Psoas muscle (tissue), 8 donors: Measurements from ENCODE around the gene CAPRIN1. TPM values are rescaled to one million over a fixed set of nuclear protein-coding genes. Genes with fewer than 3 reads are reported as not detected.
A peak's percentile ranks its signal among the peaks of the same experiment; 100 is the strongest.

ENCODE experiments used
- ATAC-seq, 4 donors: fragments of 200-7000 bp; cut with Tn5 transposase; one replicate each; pipeline ENCODE4 v1.9.1; 2020; ENCODE audit warnings: moderate library complexity in 3 of 4, mild to moderate bottlenecking in 2 of 4
- DNase-seq, 2 donors: peaks; one replicate each; pipeline ENCODE4 v3.0.0-alpha.2; 2020
- H3K27ac ChIP-seq: fragments of 200-600 bp; one replicate; pipeline ENCODE4 v1.8.0; 2022
- H3K27me3 ChIP-seq, 3 donors: fragments of 200-600 bp in 1 of 3; one replicate each; pipeline versions ENCODE4 v1.6.1 to v1.8.0; 2013 to 2022; ENCODE audit warnings: low read length in 2 of 3, mild to moderate bottlenecking in 2 of 3, moderate library complexity in 1 of 3; ENCODE audit not compliant: insufficient read depth in 3 of 3
- H3K36me3 ChIP-seq, 2 donors: fragments of 200-600 bp in 1 of 2; one replicate each; pipeline versions ENCODE4 v1.6.1 to v1.8.0; 2013 to 2022; ENCODE audit warnings: low read depth in 1 of 2, mild to moderate bottlenecking in 1 of 2, moderate library complexity in 1 of 2; ENCODE audit not compliant: insufficient read depth in 1 of 2
- H3K4me1 ChIP-seq: fragments of 200-600 bp; one replicate; pipeline ENCODE4 v1.8.0; 2022
- H3K4me3 ChIP-seq: fragments of 200-600 bp; one replicate; pipeline ENCODE4 v1.8.0; 2022; ENCODE audit warnings: mild to moderate bottlenecking
- H3K9me3 ChIP-seq: fragments of 200-600 bp; one replicate; pipeline ENCODE4 v1.8.0; 2022
- CTCF ChIP-seq: fragments of 200-600 bp; IDR thresholded peaks from one replicate; pipeline ENCODE4 v1.8.0; 2022; ENCODE audit warnings: antibody characterized with exemption
- WGBS, 3 donors: extraction: QIAGEN DNeasy Blood & Tissue Kit; methylation state at CpG; one replicate each; pipeline versions ENCODE4 v1.1.6 to v1.1.7; 2013; 5-methylcytosine and 5-hydroxymethylcytosine counted together
- intact Hi-C, 2 donors: fragments of 100-400 bp; cut with DNase I; formaldehyde crosslinking; loops; one replicate each; pipeline versions ENCODE4 v1.11.0 to v1.14.2; 2022
- polyA plus RNA-seq, 3 donors: library from polyadenylated mRNA; stranded (reverse); fragments of 200-250 nt; gene quantifications; one replicate each; pipeline ENCODE4 v1.2.3, GENCODE V29; 2013
- total RNA-seq, 4 donors: library from RNA; stranded (reverse); fragmentation: NEBNext Ultra II Directional in 2 of 4; extraction: Animal tissue kit (Norgen Biotek cat#: 25700) in 2 of 4; gene quantifications; one replicate each; pipeline versions ENCODE4 v1.2.1 to v1.2.4, GENCODE V29; 2021 to 2023
- donor health status: healthy with polysubstance abuse.
- donor health status: DM: no; HTN: no; CAD: no; lungs with moderate emphysema.
- donor health status: Bipolar disorder and iron deficiency.
- donor health status: healthy.
- donor health status: DM: yes; HTN: yes; CAD: no.
- donor health status: DM: no; HTN: no; CAD: no.
- donor health status: DM: no; HTN: no; CAD: no.
- donor health status: DM: yes; HTN: yes; CAD: no.

The CAPRIN1 gene
- total and polyA plus RNA-seq, 7 donors = 31.4 to 122 (median 70.3) TPM

DNA sequence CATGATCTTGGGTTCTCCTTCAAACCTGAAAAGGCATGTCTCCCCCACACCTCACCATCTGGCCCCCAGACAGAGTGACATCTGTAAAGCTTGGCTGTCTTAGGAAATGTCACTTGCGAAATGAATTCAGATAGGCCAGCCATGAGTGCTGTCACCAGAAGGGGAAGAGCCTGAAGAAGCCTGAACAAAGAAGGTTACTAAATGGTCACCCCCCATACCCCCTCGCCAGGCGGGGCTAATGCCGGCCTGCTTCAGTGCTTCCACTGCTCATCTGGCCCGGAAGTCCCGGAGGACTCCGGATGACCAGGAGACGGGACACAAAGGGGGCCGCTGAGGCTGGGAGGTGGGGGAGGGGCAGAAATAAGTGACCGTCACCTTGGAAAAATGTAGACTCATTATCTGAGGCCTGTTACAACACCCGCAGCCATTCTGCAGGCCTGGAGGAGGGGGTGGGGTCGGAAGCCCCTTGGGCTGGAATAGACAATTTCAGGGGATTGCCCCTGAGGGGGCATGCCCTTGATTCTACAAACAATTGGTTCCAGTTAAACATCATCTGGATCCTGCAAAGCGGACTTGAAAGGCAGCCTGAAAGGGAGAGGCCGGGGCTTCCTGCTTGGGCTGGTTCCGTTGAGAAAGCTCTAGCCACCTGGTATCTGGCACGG lies 97.1 kb downstream of the CAPRIN1 start:
- WGBS, 3 donors = 77 to 84% (median 81%) methylated on average over 16 of the region's 16 CpGs
- intact Hi-C loops = no loop called here

GRCh38 chr11:34149274-34149673 lies 97.7 kb downstream of the CAPRIN1 start:
- ATAC-seq (no peak), DNase-seq (peak in 1 of 2 donors; percentile 45)
- TF ChIP-seq CTCF = no peak
- Histone ChIP-seq H3K4me1 (no peaks in the 10 kb centered on the region), H3K36me3 (peaks cover 6 to 100% of the 10 kb centered on the region in 2 donors), H3K27me3 (no peaks in the 10 kb centered on the region), H3K4me3 (no peak overlapping the region), H3K27ac (no peak overlapping the region), H3K9me3 (no peaks in the 10 kb centered on the region)
- WGBS, 3 donors = 82 to 94% (median 84%) methylated on average over 7 of the region's 7 CpGs
- intact Hi-C loops = no loop called here

More for the DNA sequence above, 97.1 kb downstream of the CAPRIN1 start:
- Histone ChIP-seq H3K4me3 (no peak overlapping the region), H3K4me1 (no peaks in the 10 kb centered on the region), H3K9me3 (no peaks in the 10 kb centered on the region), H3K27me3 (no peaks in the 10 kb centered on the region), H3K36me3 (peaks cover 6 to 100% of the 10 kb centered on the region in 2 donors), H3K27ac (no peak overlapping the region)
- ATAC-seq (peak in 1 of 4 donors; percentile 5), DNase-seq (no peak)
- TF ChIP-seq CTCF = no peak

DNA sequence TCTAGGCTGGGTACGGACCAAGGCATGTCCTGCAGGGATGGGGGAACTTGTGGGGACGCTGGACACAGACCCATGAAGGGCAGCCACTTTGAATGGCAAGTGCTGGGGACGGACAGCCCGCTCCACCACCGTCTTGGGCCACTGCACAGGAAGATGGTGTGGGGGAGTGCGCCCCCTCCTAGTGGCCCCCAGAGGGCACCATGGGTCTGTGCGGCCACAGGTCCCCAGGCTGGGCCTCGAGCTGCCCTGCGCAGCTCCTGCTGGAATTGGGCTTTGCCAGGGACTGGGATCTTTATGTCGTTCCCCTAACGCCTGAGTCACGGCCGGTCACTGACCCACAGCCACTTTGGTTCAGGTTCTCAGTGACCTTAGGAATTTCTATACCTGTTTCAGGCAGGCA lies 98.3 kb downstream of the CAPRIN1 start:
- intact Hi-C loops = loop anchor here in 1 of 2 donors (10.0 kb wide), 2 partner anchors 305 to 1665 kb away; no protein-coding TSS in a partner anchor
- ATAC-seq (peak; percentile 46 to 76 (median 63)), DNase-seq (peak in 1 of 2 donors; percentile 59)
- TF ChIP-seq CTCF = peak; percentile 24
- no peaks in the 10 kb centered on the region for H3K27me3 ChIP-seq
- no peak overlapping the region for H3K4me3 ChIP-seq
- 47 to 81% (median 54%) methylated on average over 12 to 13 of the region's 13 CpGs for WGBS, 3 donors
- H3K27ac ChIP-seq = no peak overlapping the region
- H3K4me1 ChIP-seq = no peaks in the 10 kb centered on the region
- H3K9me3 ChIP-seq = no peaks in the 10 kb centered on the region
- peaks cover 6 to 97% of the 10 kb centered on the region in 2 donors for H3K36me3 ChIP-seq

GRCh38 chr11:34150494-34151151 lies 99.1 kb downstream of the CAPRIN1 start:
- intact Hi-C loops = loop anchor here in 1 of 2 donors (10.0 kb wide), 2 partner anchors 306 to 1664 kb away; no protein-coding TSS in a partner anchor
- peaks cover 6 to 95% of the 10 kb centered on the region in 2 donors for H3K36me3 ChIP-seq
- no peak for TF ChIP-seq CTCF
- WGBS, 3 donors = 45 to 79% (median 52%) methylated on average over 6 of the region's 6 CpGs
- no peaks in the 10 kb centered on the region for H3K27me3 ChIP-seq
- H3K4me3 ChIP-seq = no peak overlapping the region
- no peaks in the 10 kb centered on the region for H3K9me3 ChIP-seq
- no peak overlapping the region for H3K27ac ChIP-seq
- peak in 2 of 4 donors; percentile 2 to 8 for ATAC-seq
- no peak for DNase-seq
- no peaks in the 10 kb centered on the region for H3K4me1 ChIP-seq

Other genes starting within 250 kb of the CAPRIN1 start
- 10 to 100 TPM; 11.1 to 47.1 (median 14.6) TPM for gene LMO2, start 159.7 kb upstream of the CAPRIN1 start, total RNA-seq
- gene LMO2, start 159.7 kb upstream of the CAPRIN1 start, polyA plus RNA-seq = 10 to 100 TPM in 1 of 3 donors, 1 to 10 TPM in 2; 8.0 to 12.3 (median 9.5) TPM
- gene NAT10, start 53.9 kb downstream of the CAPRIN1 start, total RNA-seq = 10 to 100 TPM; 26.7 to 51.5 (median 37.0) TPM
- 10 to 100 TPM; 21.0 to 33.9 (median 28.3) TPM for gene NAT10, start 53.9 kb downstream of the CAPRIN1 start, polyA plus RNA-seq